Upper lobe of left lung (tissue), 6 donors: Measurements from ENCODE around the gene FRK. TPM values are rescaled to one million over a fixed set of nuclear protein-coding genes. Genes with fewer than 3 reads are reported as not detected.

Source experiments
- ATAC-seq, 2 donors: fragments of 200-7000 bp; cut with Tn5 transposase; one replicate each; pipeline ENCODE4 v1.9.1; 2022; ENCODE audit warnings: mild to moderate bottlenecking in 2 of 2, moderate library complexity in 2 of 2; ENCODE audit not compliant: low FRiP score in 2 of 2
- DNase-seq, 2 donors: peaks; one replicate each; pipeline ENCODE4 v3.0.0-alpha.2; 2019 to 2020
- H3K27ac ChIP-seq, 4 donors: fragments of 200-600 bp; sonication (generic); one replicate each; pipeline ENCODE4 v1.5.1; 2016 to 2019
- H3K27me3 ChIP-seq, 4 donors: fragments of 200-600 bp; sonication (generic); one replicate each; pipeline ENCODE4 v1.5.1; 2017 to 2019
- H3K36me3 ChIP-seq, 4 donors: fragments of 200-600 bp; sonication (generic); one replicate each; pipeline ENCODE4 v1.5.1; 2016 to 2019
- H3K4me1 ChIP-seq, 4 donors: fragments of 200-600 bp; sonication (generic); one replicate each; pipeline ENCODE4 v1.5.1; 2018 to 2019
- H3K4me3 ChIP-seq, 4 donors: fragments of 200-600 bp; sonication (generic); one replicate each; pipeline ENCODE4 v1.5.1; 2017 to 2019; ENCODE audit warnings: mild to moderate bottlenecking in 2 of 4, moderate library complexity in 1 of 4
- H3K9me3 ChIP-seq, 4 donors: fragments of 200-600 bp; sonication (generic); one replicate each; pipeline ENCODE4 v1.5.1; 2018 to 2019
- CTCF ChIP-seq, 6 experiments: fragments of 450-650 bp in 4 of 6; fragments of 200-600 bp in 2 of 6; sonication (generic) in 2 of 6; IDR thresholded peaks; one replicate each; pipeline ENCODE4 v1.5.1; 2016 to 2019; ENCODE audit warnings: antibody characterized with exemption in 6 of 6
- EP300 ChIP-seq, 4 donors: sonication (generic); formaldehyde crosslinking; IDR thresholded peaks; one replicate each; pipeline ENCODE4 v1.5.1; 2017; ENCODE audit warnings: antibody characterized with exemption in 4 of 4, control low read depth in 2 of 4
- POLR2A ChIP-seq, 4 donors: fragments of 450-650 bp; IDR thresholded peaks; one replicate each; pipeline ENCODE4 v1.5.1; 2016 to 2017; ENCODE audit warnings: antibody characterized with exemption in 4 of 4, mild to moderate bottlenecking in 2 of 4
- POLR2AphosphoS5 ChIP-seq, 2 donors: sonication (generic); formaldehyde crosslinking; IDR thresholded peaks; one replicate each; pipeline ENCODE4 v1.5.1; 2017; ENCODE audit warnings: antibody characterized with exemption in 2 of 2
- WGBS, 2 donors: methylation state at CpG; one replicate each; pipeline ENCODE4 v1.1.5; 2017 to 2018; 5-methylcytosine and 5-hydroxymethylcytosine counted together
- total RNA-seq, 6 donors: library from RNA; depleted of rRNA in 4 of 6; stranded (reverse); fragments of >200 nt in 4 of 6; gene quantifications; one replicate each; pipeline versions ENCODE4 v1.1.0 to v1.2.1, GENCODE V29; 2016 to 2021
- donor health status: DM: no; HTN: no; CAD: no; lungs with moderate emphysema.
- donor health status: DM: no; HTN: yes; CAD: no; lungs with severe emphysema.

FRK gene
- total RNA-seq, 6 donors from 2014 or later, result 2.2 to 9.8 (median 5.9) TPM

- H3K9me3 ChIP-seq, result no peaks in the 10 kb centered on the region
- no peak overlapping the region for H3K4me3 ChIP-seq
- DNase-seq (no peak), ATAC-seq (no peak)
- WGBS, 2 donors, result 70 to 93% methylated on average over 4 of the region's 4 CpGs
- H3K36me3 ChIP-seq, result no peaks in the 10 kb centered on the region
- no peak for TF ChIP-seq CTCF (IDR thresholded peaks at IDR 0.05)
- TF ChIP-seq POLR2AphosphoS5 (IDR thresholded peaks at IDR 0.05), result no peak
- no peak for TF ChIP-seq EP300 (IDR thresholded peaks at IDR 0.05)
- TF ChIP-seq POLR2A (IDR thresholded peaks at IDR 0.05), result no peak
- H3K27me3 ChIP-seq, result no peaks in the 10 kb centered on the region
- no peak overlapping the region for H3K27ac ChIP-seq
- H3K4me1 ChIP-seq, result peaks cover 0 to 24% (median 7%) of the 10 kb centered on the region in 4 donors
Observed at GRCh38 chr6:116033687-116034303, 26.9 kb downstream of the FRK start.

- no peak for DNase-seq
- H3K4me3 ChIP-seq, result no peak overlapping the region
Observed at GRCh38 chr6:116030770-116031169, 29.9 kb downstream of the FRK start.

GRCh38 chr6:116029535-116029934, 31.2 kb downstream of the FRK start:
- Histone ChIP-seq H3K4me3 (no peak overlapping the region), H3K27me3 (no peaks in the 10 kb centered on the region), H3K27ac (no peak overlapping the region), H3K4me1 (peaks cover 0 to 14% (median 4%) of the 10 kb centered on the region in 4 donors), H3K9me3 (no peaks in the 10 kb centered on the region), H3K36me3 (no peaks in the 10 kb centered on the region)
- DNase-seq (no peak), ATAC-seq (no peak)
- WGBS, 2 donors, result 35 to 44% methylated on average over 1 of the region's 1 CpG
- TF ChIP-seq CTCF (IDR thresholded peaks at IDR 0.05), result no peak
- no peak for TF ChIP-seq POLR2A (IDR thresholded peaks at IDR 0.05)
- no peak for TF ChIP-seq POLR2AphosphoS5 (IDR thresholded peaks at IDR 0.05)
- no peak for TF ChIP-seq EP300 (IDR thresholded peaks at IDR 0.05)

More at GRCh38 chr6:116030770-116031169, 29.9 kb downstream of the FRK start:
- Histone ChIP-seq H3K4me1 (peaks cover 0 to 17% (median 7%) of the 10 kb centered on the region in 4 donors), H3K9me3 (no peaks in the 10 kb centered on the region), H3K27ac (no peak overlapping the region), H3K27me3 (no peaks in the 10 kb centered on the region), H3K36me3 (no peaks in the 10 kb centered on the region)
- no peak for TF ChIP-seq CTCF (IDR thresholded peaks at IDR 0.05)
- no peak for TF ChIP-seq POLR2A (IDR thresholded peaks at IDR 0.05)
- no peak for TF ChIP-seq EP300 (IDR thresholded peaks at IDR 0.05)
- TF ChIP-seq POLR2AphosphoS5 (IDR thresholded peaks at IDR 0.05), result no peak
- WGBS, 2 donors, result 41 to 58% methylated on average over 1 of the region's 1 CpG
- peak in 1 of 2 donors; percentile 46 for ATAC-seq

GRCh38 chr6:116028233-116028632, 32.5 kb downstream of the FRK start:
- ATAC-seq (no peak), DNase-seq (no peak)
- no peak overlapping the region for H3K4me3 ChIP-seq
- 77 to 85% methylated on average over 1 of the region's 1 CpG for WGBS, 2 donors
- no peak for TF ChIP-seq EP300 (IDR thresholded peaks at IDR 0.05)
- TF ChIP-seq POLR2A (IDR thresholded peaks at IDR 0.05), result no peak
- no peak for TF ChIP-seq POLR2AphosphoS5 (IDR thresholded peaks at IDR 0.05)
- no peak for TF ChIP-seq CTCF (IDR thresholded peaks at IDR 0.05)
- H3K36me3 ChIP-seq, result no peaks in the 10 kb centered on the region
- no peaks in the 10 kb centered on the region for H3K27me3 ChIP-seq
- H3K4me1 ChIP-seq, result peaks cover 0 to 6% (median 0%) of the 10 kb centered on the region in 4 donors
- H3K27ac ChIP-seq, result no peak overlapping the region
- H3K9me3 ChIP-seq, result no peaks in the 10 kb centered on the region

- Histone ChIP-seq H3K27ac (no peak overlapping the region), H3K4me1 (peaks cover 0 to 6% (median 0%) of the 10 kb centered on the region in 4 donors), H3K9me3 (no peaks in the 10 kb centered on the region), H3K27me3 (no peaks in the 10 kb centered on the region), H3K36me3 (no peaks in the 10 kb centered on the region), H3K4me3 (no peak overlapping the region)
- no peak for DNase-seq
- ATAC-seq, result no peak
- no peak for TF ChIP-seq POLR2AphosphoS5 (IDR thresholded peaks at IDR 0.05)
- TF ChIP-seq CTCF (IDR thresholded peaks at IDR 0.05), result no peak
- no peak for TF ChIP-seq EP300 (IDR thresholded peaks at IDR 0.05)
- TF ChIP-seq POLR2A (IDR thresholded peaks at IDR 0.05), result no peak
Observed at GRCh38 chr6:116027801-116028200, 32.9 kb downstream of the FRK start.
